HEK293 (cell line): Measurements from ENCODE around the gene LSM10.

Experiments
- CTCF ChIA-PET: fragments of 350-600 bp; formaldehyde crosslinking; extraction: SDS; loops from one replicate; lab custom pipeline; 2021; ENCODE audit warnings: antibody characterized with exemption; lab: Yijun Ruan, JAX
- POLR2A ChIA-PET: fragments of 300-600 bp; formaldehyde crosslinking; extraction: SDS; loops from one replicate; lab custom pipeline; 2020; ENCODE audit warnings: antibody characterized with exemption, inconsistent platforms; lab: Yijun Ruan, JAX
- H3K27ac ChIP-seq: fragments of 200-500 bp; sonication (Bioruptor generic); 2 replicates; pipeline ENCODE4 v1.5.1; 2014; ENCODE audit warnings: low read depth, low read length, control low read depth, inconsistent platforms; ENCODE audit errors: extremely low read depth
- H3K36me3 ChIP-seq, 2 experiments: fragments of 200-500 bp in 1 of 2; sonication (Bioruptor generic) in 1 of 2; 1 replicate in 1 of 2; 2 replicates in 1 of 2; pipeline ENCODE4 v1.5.1; 2014 to 2017; ENCODE audit warnings: inconsistent platforms in 2 of 2, low read length in 2 of 2; ENCODE audit not compliant: control insufficient read depth in 2 of 2, insufficient read depth in 1 of 2
- H3K4me1 ChIP-seq: fragments of 200-500 bp; sonication (Bioruptor generic); 2 replicates; pipeline ENCODE4 v1.5.1; 2014; ENCODE audit warnings: mild to moderate bottlenecking, low read length, inconsistent platforms; ENCODE audit not compliant: control insufficient read depth, insufficient read depth
- H3K4me3 ChIP-seq: 2 replicates; pipeline ENCODE4 v1.5.1; 2011; ENCODE audit warnings: low read depth, mild to moderate bottlenecking, control low read depth, low read length, moderate library complexity
- H3K9me3 ChIP-seq: fragments of 200-500 bp; sonication (Bioruptor generic); 2 replicates; pipeline ENCODE4 v1.5.1; 2014; ENCODE audit warnings: low read depth, low read length, inconsistent platforms; ENCODE audit not compliant: control insufficient read depth, insufficient read depth
- EGR2 ChIP-seq: fragments of 450-650 bp; formaldehyde crosslinking; IDR thresholded peaks from 2 replicates; pipeline ENCODE4 v1.5.1; 2016; ENCODE audit warnings: low read depth, missing biosample characterization, missing genetic modification characterization
- GFI1B ChIP-seq: fragments of 450-650 bp; formaldehyde crosslinking; IDR thresholded peaks from 2 replicates; pipeline ENCODE4 v1.5.1; 2016; ENCODE audit warnings: missing biosample characterization, missing genetic modification characterization
- GLI2 ChIP-seq: fragments of 450-650 bp; formaldehyde crosslinking; IDR thresholded peaks from 2 replicates; pipeline ENCODE4; 2017; ENCODE audit warnings: missing biosample characterization, missing genetic modification characterization, low read depth, borderline replicate concordance
- KLF10 ChIP-seq: fragments of 450-650 bp; IDR thresholded peaks from 2 replicates; pipeline ENCODE4 v1.5.1; 2018; ENCODE audit warnings: missing biosample characterization, mild to moderate bottlenecking, missing genetic modification characterization
- SALL2 ChIP-seq: fragments of 450-650 bp; formaldehyde crosslinking; IDR thresholded peaks from 2 replicates; pipeline ENCODE4 v1.5.0; 2017; ENCODE audit warnings: missing biosample characterization, mild to moderate bottlenecking, missing genetic modification characterization, borderline replicate concordance
- SP7 ChIP-seq: fragments of 450-650 bp; formaldehyde crosslinking; IDR thresholded peaks from 2 replicates; pipeline ENCODE4 v1.5.1; 2016; ENCODE audit warnings: missing biosample characterization, missing genetic modification characterization
- ZFP3 ChIP-seq: fragments of 450-650 bp; formaldehyde crosslinking; IDR thresholded peaks from 2 replicates; pipeline ENCODE4 v1.5.1; 2016; ENCODE audit warnings: low read depth, missing biosample characterization, missing genetic modification characterization
- ZNF132 ChIP-seq: fragments of 450-650 bp; formaldehyde crosslinking; IDR thresholded peaks from 2 replicates; pipeline ENCODE4 v1.5.1; 2017; ENCODE audit warnings: missing biosample characterization, missing genetic modification characterization, borderline replicate concordance
- ZNF16 ChIP-seq: fragments of 450-650 bp; formaldehyde crosslinking; IDR thresholded peaks from 2 replicates; pipeline ENCODE4 v1.5.1; 2016; ENCODE audit warnings: low read depth, missing biosample characterization, missing genetic modification characterization
- ZNF175 ChIP-seq: fragments of 450-650 bp; formaldehyde crosslinking; IDR thresholded peaks from 2 replicates; pipeline ENCODE4 v1.5.1; 2016; ENCODE audit warnings: missing biosample characterization, missing genetic modification characterization
- ZNF184 ChIP-seq: fragments of 450-650 bp; IDR thresholded peaks from 2 replicates; pipeline ENCODE4 v1.5.1; 2018; ENCODE audit warnings: missing biosample characterization, mild to moderate bottlenecking, missing genetic modification characterization
- ZNF266 ChIP-seq: fragments of 450-650 bp; formaldehyde crosslinking; IDR thresholded peaks from 2 replicates; pipeline ENCODE4 v1.5.1; 2016; ENCODE audit warnings: missing biosample characterization, missing genetic modification characterization, low read depth
- ZNF324 ChIP-seq: fragments of 450-650 bp; formaldehyde crosslinking; IDR thresholded peaks from 2 replicates; pipeline ENCODE4 v1.5.1; 2016; ENCODE audit warnings: missing biosample characterization, missing genetic modification characterization
- ZNF366 ChIP-seq: fragments of 450-650 bp; formaldehyde crosslinking; conservative IDR thresholded peaks from 2 replicates; pipeline ENCODE4 v1.5.1; 2016; ENCODE audit warnings: missing biosample characterization, missing genetic modification characterization
- ZNF394 ChIP-seq: fragments of 450-650 bp; formaldehyde crosslinking; IDR thresholded peaks from 2 replicates; pipeline ENCODE4 v1.5.1; 2016; ENCODE audit warnings: missing biosample characterization, missing genetic modification characterization, mild to moderate bottlenecking, moderate library complexity, borderline replicate concordance
- ZNF530 ChIP-seq: fragments of 450-650 bp; formaldehyde crosslinking; IDR thresholded peaks from 2 replicates; pipeline ENCODE4 v1.5.1; 2016; ENCODE audit warnings: low read depth, missing biosample characterization, missing genetic modification characterization
- ZNF623 ChIP-seq: fragments of 450-650 bp; formaldehyde crosslinking; IDR thresholded peaks from 2 replicates; pipeline ENCODE4 v1.5.1; 2016; ENCODE audit warnings: missing biosample characterization, missing genetic modification characterization
- ZNF707 ChIP-seq: fragments of 450-650 bp; formaldehyde crosslinking; IDR thresholded peaks from 2 replicates; pipeline ENCODE4 v1.5.1; 2016; ENCODE audit warnings: missing biosample characterization, missing genetic modification characterization
- ZNF76 ChIP-seq: fragments of 450-650 bp; formaldehyde crosslinking; IDR thresholded peaks from 2 replicates; pipeline ENCODE4; 2016; ENCODE audit warnings: low read depth, missing biosample characterization, missing genetic modification characterization, borderline replicate concordance
- ZNF792 ChIP-seq: fragments of 450-650 bp; formaldehyde crosslinking; IDR thresholded peaks from 2 replicates; pipeline ENCODE4 v1.5.1; 2016; ENCODE audit warnings: missing biosample characterization, missing genetic modification characterization
- TF ChIP-seq, protein P1 (sequence below): fragments of 450-650 bp; formaldehyde crosslinking; IDR thresholded peaks from 2 replicates; pipeline ENCODE4 v1.5.1; 2017; ENCODE audit warnings: missing biosample characterization, missing genetic modification characterization
- TF ChIP-seq, protein P2 (sequence below): fragments of 450-650 bp; formaldehyde crosslinking; IDR thresholded peaks from 2 replicates; pipeline ENCODE4 v1.5.1; 2017; ENCODE audit warnings: missing biosample characterization, missing genetic modification characterization
- TF ChIP-seq, protein P3 (sequence below): fragments of 450-650 bp; formaldehyde crosslinking; IDR thresholded peaks from 2 replicates; pipeline ENCODE4 v1.5.1; 2017; ENCODE audit warnings: missing biosample characterization, missing genetic modification characterization
- TF ChIP-seq, protein P4 (sequence below): fragments of 450-650 bp; formaldehyde crosslinking; IDR thresholded peaks from 2 replicates; pipeline ENCODE4 v1.5.1; 2016; ENCODE audit warnings: missing biosample characterization, missing genetic modification characterization

LSM10 gene

DNA sequence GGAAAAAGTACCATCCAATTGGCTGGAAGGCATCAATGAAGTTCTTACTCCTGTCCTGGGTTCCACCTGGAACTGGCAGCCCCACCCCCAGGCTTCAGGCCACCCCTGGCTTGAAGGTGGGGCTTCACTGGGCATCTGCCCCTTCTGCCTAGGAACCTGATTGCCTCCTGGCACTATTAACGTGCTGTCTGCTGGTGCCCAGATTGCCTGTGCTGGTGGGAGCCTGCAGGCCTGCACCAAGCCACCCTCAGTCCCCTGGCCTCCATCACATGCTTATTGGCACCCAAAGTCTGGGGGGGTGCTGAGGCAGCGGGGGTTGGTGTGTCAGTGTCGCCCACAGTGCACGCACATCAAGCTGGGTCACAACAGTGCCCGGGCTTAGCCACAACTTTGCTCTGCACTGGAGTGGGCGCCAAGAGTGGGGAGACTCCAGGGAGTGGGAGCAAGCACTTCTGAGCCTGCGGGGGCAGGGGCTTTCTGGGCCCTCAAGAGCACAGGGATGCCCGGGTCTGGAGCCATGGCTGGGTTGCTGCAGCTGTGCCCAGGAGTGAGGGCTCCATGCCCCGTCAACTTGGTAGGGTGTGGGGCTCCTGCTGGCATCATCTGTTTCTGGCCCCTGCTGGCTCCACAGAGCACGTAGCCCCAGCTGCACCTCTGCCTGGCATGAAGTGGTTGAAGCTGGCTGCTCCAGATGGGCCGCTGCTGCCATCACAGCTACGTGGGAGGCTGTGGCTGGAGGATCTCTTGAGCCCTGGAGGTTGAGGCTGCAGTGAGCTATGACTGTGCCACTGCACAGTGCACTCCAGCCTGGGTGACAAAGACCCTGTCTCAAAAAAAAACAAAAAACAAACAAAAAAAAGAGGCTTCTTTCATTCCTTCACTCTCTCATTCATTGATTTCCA, 4.1 kb upstream of the LSM10 start (continued):
- TF ChIP-seq, protein P1, sequence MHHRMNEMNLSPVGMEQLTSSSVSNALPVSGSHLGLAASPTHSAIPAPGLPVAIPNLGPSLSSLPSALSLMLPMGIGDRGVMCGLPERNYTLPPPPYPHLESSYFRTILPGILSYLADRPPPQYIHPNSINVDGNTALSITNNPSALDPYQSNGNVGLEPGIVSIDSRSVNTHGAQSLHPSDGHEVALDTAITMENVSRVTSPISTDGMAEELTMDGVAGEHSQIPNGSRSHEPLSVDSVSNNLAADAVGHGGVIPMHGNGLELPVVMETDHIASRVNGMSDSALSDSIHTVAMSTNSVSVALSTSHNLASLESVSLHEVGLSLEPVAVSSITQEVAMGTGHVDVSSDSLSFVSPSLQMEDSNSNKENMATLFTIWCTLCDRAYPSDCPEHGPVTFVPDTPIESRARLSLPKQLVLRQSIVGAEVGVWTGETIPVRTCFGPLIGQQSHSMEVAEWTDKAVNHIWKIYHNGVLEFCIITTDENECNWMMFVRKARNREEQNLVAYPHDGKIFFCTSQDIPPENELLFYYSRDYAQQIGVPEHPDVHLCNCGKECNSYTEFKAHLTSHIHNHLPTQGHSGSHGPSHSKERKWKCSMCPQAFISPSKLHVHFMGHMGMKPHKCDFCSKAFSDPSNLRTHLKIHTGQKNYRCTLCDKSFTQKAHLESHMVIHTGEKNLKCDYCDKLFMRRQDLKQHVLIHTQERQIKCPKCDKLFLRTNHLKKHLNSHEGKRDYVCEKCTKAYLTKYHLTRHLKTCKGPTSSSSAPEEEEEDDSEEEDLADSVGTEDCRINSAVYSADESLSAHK (tag by site-specific recombination), result no peak
- TF ChIP-seq ZNF707 (tag by site-specific recombination) (no peak), ZNF76 (tag by site-specific recombination) (no peak), SP7 (tag by site-specific recombination) (no peak), ZNF324 (tag by site-specific recombination) (no peak), ZNF530 (tag by site-specific recombination) (no peak)
- TF ChIP-seq, protein P2, sequence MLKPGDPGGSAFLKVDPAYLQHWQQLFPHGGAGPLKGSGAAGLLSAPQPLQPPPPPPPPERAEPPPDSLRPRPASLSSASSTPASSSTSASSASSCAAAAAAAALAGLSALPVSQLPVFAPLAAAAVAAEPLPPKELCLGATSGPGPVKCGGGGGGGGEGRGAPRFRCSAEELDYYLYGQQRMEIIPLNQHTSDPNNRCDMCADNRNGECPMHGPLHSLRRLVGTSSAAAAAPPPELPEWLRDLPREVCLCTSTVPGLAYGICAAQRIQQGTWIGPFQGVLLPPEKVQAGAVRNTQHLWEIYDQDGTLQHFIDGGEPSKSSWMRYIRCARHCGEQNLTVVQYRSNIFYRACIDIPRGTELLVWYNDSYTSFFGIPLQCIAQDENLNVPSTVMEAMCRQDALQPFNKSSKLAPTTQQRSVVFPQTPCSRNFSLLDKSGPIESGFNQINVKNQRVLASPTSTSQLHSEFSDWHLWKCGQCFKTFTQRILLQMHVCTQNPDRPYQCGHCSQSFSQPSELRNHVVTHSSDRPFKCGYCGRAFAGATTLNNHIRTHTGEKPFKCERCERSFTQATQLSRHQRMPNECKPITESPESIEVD (tag by site-specific recombination), result no peak

DNA sequence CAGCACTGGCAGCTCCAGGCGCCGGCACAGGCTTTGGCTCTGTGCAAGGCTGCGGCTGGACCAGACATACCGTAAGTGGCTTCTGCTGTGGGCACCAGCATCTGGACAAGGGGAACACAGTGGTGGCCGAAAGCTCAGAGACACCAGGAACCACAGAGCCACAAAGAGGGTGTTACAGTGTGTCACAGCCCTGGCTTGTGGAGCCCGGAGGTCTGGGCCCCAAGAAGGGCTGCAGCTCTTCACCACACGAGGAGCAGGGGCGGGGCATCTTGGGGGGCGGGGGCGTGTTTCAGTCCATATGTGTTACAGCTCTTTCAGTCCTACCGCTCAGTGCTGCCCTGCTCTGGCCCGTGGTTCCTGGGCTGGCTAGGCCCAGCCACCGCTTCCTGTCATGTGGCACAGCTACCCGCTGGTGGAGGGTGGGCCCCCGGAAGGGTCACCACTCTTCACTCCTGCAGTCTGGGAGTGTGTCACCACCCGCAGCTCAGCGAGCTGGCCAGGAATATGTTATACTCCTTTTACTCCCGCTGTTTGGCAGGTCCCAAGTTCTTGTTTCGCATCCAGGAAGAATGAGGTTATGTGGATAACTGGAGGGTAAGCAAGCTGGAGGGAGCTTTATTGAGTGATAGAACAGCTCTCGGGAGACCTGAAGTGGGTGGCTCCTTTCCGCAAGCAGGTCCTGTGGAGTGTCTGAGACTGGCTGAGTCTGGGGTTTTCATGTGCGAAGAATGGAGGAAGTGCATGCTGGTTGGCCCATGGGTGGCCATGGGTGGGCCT, 3.3 kb upstream of the LSM10 start:
- no peaks in the 10 kb centered on the region for H3K36me3 ChIP-seq
- H3K9me3 ChIP-seq, result no peaks in the 10 kb centered on the region
- ChIA-PET POLR2A (interaction anchor here (7.2 kb wide), 1 partner anchor 16 kb away, joined by 103 read pairs; the partner anchor contains the start of gene STK40), CTCF (interaction anchor here (0.6 kb wide), 1 partner anchor 703 kb away, joined by 3 read pairs; no protein-coding TSS in a partner anchor)
- H3K4me1 ChIP-seq, result no peaks in the 10 kb centered on the region
- no peak overlapping the region for H3K4me3 ChIP-seq
- H3K27ac ChIP-seq, result no peak overlapping the region
- TF ChIP-seq ZNF623 (tag by site-specific recombination) (no peak), KLF10 (tag by site-specific recombination) (peak; percentile 70; the same call in 1 of the 2 replicates), EGR2 (tag by site-specific recombination) (no peak), ZNF16 (tag by site-specific recombination) (no peak), ZNF394 (tag by site-specific recombination) (peak; percentile 42; the same call in 1 of the 2 replicates), ZNF366 (tag by site-specific recombination) (no peak; the same call in 1 of the 2 replicates), GLI2 (no peak), ZFP3 (tag by site-specific recombination) (no peak), SALL2 (no peak), ZNF175 (tag by site-specific recombination) (no peak), ZNF792 (tag by site-specific recombination) (no peak), ZNF266 (tag by site-specific recombination) (no peak), ZNF132 (tag by site-specific recombination) (no peak), ZNF184 (no peak), GFI1B (no peak)
- TF ChIP-seq, protein P3, sequence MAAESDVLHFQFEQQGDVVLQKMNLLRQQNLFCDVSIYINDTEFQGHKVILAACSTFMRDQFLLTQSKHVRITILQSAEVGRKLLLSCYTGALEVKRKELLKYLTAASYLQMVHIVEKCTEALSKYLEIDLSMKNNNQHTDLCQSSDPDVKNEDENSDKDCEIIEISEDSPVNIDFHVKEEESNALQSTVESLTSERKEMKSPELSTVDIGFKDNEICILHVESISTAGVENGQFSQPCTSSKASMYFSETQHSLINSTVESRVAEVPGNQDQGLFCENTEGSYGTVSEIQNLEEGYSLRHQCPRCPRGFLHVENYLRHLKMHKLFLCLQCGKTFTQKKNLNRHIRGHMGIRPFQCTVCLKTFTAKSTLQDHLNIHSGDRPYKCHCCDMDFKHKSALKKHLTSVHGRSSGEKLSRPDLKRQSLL (tag by site-specific recombination), result no peak
- TF ChIP-seq, protein P4, sequence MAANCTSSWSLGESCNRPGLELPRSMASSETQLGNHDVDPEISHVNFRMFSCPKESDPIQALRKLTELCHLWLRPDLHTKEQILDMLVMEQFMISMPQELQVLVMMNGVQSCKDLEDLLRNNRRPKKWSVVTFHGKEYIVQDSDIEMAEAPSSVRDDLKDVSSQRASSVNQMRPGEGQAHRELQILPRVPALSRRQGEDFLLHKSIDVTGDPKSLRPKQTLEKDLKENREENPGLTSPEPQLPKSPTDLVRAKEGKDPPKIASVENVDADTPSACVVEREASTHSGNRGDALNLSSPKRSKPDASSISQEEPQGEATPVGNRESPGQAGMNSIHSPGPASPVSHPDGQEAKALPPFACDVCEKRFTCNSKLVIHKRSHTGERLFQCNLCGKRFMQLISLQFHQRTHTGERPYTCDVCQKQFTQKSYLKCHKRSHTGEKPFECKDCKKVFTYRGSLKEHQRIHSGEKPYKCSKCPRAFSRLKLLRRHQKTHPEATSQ (tag by site-specific recombination), result no peak
